Jurkat, Clone E6-1 (cell line): ENCODE data around the gene IRAK1.

Source experiments
- DNase-seq: peaks from one replicate; pipeline ENCODE4 v3.0.0-alpha.2; 2011; ENCODE audit warnings: low read depth, low spot score
- H3K4me3 ChIP-seq: 2 replicates; pipeline ENCODE4 v1.5.1; 2011; ENCODE audit warnings: mild to moderate bottlenecking, low read length, control low read depth, moderate library complexity

Gene IRAK1

DNA sequence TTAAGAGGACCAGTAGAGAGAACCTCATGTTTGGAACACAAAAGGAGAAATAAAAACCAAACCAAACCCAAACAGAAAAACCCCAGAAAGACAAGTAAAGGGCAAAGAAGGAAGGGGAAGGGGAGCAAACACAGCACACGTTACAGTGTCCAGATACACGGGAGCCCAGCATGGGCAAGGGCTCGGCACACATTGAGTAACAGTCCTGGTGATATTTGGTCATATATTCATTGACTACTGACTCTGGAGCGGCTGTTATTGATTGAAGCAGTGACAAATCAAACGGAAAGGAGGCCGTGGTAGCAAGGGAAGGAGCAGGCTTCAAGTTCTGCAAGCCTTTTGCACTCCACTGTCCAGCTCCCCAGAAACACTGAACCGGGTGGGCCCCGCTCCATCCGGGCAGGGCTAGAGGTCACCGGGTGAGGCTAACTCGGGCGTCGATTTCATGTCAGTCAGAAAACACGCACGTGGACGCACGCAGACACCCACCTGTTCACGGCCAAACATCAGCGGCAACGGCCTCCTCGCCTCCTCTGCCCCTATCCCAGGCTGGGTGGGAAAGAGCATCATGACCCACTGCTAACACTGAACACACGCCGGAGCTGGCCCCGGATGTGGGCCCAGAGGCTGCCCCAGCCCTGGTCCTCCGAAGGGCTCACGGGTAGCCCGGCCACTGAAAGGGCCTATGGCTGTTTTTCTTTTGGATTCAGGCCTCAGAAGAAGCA is 3.7 kb upstream of the IRAK1 start:
- no peak overlapping the region for H3K4me3 ChIP-seq
- DNase-seq = no peak

DNA sequence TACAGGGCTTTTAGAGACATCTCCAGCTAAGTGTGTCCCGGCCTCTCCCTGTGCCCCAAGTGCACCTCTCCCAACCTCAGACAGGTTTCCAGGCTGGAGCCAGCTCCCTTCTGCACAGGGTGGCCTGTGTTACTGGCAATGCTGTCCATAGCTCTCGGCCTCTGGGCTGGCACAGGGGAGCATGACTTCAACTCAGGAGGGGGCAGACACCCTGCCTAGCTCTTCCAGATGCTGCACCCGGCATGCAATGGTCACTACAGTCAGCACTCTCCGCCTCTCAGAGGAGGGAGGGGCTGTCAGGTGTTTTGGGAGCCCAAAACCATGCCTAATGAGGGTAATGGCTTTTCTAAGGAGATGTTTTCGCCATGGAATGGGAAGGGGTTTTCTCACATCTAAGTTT is 2.4 kb upstream of the IRAK1 start:
- no peak overlapping the region for H3K4me3 ChIP-seq
- no peak for DNase-seq

DNA sequence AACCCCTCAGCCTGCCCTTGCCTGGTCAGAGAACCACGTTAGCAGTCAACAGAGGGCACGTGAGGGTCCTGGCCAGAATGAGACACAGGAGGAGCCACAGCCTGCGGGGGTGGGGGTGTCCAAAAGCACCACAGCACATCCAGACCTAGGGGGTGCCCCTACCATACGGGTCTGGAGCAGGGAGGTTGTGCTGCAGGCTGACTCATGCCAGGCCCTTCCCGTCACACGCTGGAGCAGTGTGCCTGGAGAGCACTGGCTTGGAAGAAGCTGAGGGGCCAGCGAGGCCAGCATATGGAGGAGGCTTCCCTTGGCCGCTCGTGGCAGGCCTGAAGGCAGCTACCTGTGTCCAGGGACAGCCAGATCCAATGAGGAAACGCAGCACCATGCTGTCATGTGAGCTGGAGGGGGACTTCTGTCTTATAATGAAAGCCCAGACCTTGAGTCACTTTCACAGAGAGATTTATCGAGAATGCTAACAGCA is 1.5 kb upstream of the IRAK1 start:
- DNase-seq = no peak
- H3K4me3 ChIP-seq = peak overlapping the region; percentile 69

DNA sequence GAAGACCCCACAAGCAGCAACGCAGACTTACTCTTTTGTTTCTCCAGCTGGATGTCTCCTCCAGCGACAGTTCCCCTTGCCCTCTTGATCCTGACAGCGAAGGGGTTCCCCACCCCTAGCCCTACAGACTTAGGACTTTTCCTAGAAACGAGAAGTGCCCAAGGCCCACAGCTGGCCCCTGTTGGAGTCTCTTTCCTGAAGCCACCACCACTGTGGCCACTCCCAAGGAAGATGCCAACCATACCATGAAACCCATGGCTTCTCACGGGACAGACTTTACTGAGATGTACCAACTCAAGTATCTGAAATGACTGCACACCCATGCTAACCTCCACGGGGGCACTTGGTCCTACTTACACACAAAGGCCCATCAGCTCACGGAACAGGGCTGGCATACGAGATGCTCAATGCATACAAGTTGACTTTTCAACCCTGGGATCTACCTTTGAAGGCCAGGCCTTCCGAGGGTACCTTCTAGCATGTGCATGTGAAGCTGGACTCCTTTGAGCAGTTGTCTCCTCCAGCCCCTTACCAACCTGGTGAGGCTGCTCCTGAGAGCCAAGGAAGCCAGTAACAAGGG is 924 bp upstream of the IRAK1 start:
- H3K4me3 ChIP-seq = peak overlapping the region; percentile 69
- DNase-seq = no peak

DNA sequence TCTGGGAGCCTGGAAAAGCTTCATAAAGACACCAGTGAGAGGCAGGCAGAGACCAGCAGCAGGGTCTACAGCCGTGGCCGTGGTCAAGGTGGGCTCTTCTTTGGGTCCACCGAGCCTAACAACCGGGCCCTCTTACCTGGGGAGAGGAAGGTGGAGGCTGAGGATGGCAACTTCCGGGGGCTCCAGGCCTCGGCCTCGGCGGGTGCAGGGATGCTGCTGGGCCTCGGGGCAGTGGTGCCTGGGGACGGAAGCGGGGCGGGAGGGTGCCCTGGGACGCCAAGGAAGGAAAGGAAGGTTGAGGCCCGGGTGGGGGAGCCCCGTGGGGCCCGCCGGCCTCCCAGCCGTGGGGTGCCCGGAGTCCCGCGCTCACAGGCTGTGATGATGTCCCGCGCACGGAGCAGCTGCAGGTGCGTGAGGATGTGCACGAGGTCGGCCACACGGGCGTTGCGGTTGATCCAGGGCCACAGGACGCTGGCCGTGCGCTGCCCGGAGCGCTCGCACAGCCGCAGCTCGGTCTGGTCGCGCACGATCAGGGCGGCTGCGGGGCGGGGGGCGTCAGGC is 561 bp downstream of the IRAK1 start:
- H3K4me3 ChIP-seq = peak overlapping the region; percentile 74
- DNase-seq = no peak

DNA sequence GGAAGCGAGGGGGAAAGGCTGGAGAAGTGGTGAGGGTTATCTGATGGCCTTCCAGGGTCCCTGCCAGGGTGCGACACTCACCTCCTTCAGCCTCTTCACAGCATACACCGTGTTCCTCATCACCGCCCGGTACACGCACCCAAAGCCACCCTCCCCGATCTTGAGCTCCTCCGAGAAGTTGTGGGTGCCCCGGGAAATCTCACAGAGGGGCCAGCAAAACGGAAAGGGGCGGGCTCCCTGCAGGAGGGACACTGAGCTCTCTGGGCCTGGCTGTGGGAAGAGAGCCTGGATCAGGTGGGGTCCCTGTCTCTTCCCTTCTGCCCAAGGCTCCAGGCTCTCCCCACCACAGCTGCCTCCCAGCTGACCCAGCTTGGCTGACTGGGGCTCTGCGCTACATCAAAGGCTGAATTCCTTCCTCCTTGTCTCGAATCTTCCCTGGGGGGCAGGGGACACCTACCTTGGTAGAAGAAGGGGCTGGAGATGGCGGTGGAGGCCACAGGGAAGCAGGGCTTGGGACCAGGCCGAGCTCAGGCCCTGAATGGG is 1.1 kb downstream of the IRAK1 start:
- DNase-seq = no peak
- H3K4me3 ChIP-seq = peak overlapping the region; percentile 74

DNA sequence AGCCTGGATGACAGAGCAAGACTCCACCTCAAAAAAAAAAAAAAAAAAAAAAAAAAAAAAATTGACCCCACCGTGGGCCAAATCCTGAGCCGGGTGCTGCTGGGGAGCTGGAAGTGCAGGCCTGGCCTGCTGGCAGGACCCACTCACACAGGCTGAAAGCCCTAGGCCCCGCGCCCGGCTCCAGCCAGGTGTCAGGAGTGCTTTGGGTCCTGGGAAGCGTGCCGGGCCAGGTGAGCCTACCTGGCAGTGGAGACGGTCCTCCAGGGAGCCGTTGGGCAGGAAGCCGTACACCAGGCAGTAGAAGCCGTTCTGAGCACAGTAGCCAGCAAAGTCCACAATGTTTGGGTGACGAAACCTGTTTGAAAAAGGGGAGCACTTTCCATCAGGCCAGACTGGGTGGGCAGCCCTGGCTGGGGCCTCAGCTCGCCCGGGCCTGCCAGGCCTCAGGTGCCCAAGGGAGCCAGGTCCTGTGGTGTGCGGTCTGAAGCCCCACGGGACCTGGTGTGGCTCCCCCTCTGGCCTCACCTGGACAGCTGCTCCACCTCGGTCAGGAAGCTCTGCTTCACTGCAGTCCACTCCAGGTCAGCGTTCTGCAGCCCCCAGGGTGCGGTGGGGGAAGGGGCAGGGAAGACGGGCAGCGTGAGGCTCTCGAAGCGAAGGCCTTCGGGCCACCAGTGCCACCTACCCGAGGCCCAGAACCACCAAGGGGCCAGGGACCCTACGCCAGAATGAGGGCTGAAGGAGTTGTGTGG is 1.8 kb downstream of the IRAK1 start:
- no peak for DNase-seq
- peak overlapping the region; percentile 74 for H3K4me3 ChIP-seq

DNA sequence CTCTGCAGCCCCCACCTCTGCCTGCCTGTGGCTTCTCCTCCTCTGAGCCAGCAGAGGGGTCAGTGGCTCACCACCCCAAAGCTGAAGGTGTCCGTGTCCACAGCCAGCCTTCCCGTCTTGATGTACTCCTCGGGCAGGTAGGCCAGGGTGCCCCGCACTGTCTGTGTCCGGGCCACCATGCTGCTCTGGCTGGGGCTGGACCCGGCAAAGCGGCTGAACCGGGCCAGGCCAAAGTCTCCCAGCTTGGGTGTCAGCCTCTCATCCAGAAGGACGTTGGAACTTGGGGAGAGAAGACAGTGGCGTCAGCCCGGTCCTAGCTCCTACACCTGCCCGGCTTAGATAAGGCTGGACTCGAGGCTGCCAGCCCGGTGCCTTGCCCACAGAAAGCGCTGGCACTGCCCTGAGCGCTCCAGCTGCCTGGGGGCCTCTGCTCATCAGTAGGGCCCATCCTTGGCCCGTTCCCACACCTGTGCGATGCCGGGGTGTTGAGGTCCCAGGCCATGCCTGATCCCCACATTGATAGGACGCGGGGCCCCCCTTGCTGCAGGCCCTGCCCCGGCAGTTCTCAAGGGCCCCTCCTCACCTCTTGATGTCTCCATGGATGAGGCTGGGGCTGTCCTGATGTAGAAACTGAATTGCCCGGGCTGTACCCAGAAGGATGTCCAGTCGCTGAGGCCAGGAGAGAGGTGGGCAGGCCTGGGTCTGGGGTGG is 3.2 kb downstream of the IRAK1 start:
- no peak overlapping the region for H3K4me3 ChIP-seq
- no peak for DNase-seq

DNA sequence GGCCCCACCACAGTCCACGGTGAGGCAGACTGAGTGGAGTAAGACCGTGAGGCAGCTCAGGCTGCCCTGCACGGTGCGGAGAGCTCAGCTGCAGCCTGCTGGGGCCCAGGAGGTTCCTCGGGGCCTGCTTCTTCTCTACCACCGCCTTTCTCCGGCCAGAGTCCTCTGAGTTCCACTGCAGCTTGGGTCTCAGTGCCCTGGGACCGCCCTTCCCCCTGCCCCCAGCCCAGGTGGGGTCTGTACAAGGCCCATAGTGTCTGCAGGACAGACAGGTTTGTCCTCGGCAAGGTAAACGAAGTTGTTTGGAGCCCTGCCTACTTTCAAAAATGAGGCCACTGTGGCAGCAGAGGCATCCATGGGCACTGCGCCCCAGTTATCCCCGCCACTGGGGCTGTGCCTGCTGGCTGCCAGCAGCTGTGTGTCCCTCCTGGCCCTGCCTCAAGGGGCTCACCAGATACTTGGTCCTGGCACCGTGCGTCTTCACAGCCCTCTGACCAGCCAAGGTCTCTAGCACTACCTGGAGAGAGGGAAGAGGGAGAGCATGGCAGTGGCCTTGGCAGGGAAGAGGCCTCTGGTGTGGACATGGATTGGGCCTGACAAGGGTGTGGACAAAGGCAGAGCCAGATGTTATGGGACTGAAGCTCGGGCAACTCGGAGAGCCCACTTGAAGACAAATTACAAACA is 4.0 kb downstream of the IRAK1 start:
- H3K4me3 ChIP-seq = no peak overlapping the region
- DNase-seq = no peak

DNA sequence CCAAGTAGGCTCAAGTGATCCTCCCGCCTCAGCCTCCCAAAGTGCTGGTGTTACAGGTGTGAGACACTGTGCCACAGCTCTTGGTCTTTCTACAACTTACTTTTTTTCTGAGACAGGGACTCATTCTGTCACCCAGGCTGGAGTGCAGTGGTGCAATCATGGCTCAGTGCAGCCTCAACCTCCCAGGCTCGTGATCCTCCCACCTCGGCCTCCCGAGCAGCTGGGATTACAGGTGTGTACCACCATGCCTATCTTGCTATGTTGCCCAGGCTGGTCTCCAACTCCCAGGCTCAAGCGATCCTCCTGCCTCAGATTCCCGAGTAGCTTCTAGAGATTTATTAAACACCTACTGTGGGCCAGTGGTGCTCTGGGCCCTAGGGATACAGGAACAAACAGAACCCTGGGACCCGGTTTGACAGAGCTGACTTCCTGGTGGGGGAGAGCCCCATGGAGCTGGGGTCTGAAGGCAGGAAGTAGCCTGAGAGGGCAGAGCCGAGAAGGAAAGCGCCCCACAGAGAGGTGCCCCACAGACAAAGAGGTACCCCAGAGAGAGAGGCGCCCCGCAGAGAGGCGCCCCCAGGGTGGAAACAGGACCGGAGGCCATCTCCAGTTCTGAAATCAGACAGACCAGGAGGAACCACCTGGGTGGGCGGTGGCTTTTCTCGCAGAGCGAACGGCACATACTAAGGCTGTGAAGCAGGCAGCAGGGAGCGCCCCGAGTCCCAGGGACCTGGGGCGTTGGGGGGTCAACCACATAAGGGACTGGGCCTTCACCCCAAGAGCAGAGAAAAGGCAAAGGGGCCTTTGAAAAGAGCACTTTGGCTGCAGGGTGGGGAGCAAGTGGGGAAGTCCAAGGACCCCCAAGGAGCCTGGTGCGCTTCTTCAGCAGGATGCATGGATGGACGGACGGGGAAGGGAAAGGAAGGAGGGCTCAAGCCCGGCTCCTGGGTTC is 5.0 kb downstream of the IRAK1 start:
- DNase-seq = no peak
- no peak overlapping the region for H3K4me3 ChIP-seq

DNA sequence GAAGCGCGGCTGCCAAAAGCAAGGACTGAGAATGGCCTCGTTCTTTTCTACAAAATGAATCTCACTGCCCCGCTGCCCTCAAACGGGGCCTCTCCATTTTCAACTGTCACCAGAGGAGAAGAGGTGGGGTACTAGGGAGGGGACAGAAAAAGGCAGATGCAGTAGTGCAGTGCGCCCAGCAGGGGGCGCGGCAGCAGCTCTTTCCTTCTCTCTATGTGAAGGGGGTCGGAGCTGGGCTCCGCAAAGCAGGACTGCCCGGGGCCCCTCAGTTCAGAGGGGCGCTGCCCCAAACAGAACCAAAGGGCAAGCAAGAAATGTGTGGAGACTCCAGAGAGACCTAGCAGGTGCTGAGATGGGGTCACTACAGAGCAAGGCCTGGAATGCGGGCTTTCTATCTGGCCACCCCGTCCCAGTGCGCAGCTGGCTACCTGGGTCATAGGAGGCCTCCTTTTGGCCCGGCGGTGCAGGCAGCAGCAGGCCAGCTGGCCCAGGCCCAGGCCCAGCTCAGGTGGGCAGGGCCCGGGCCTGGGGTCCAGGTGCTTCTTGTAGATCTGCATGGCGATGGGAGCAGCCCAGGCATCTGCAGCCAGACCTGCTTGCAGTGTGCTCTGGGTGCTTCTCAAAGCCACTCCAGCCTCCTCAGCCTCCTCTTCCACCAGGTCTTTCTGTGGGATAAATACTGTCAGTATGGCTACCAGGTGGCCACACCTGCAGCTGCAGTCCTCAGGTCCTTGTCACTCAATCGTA is 5.9 kb downstream of the IRAK1 start:
- no peak for DNase-seq
- H3K4me3 ChIP-seq = no peak overlapping the region

DNA sequence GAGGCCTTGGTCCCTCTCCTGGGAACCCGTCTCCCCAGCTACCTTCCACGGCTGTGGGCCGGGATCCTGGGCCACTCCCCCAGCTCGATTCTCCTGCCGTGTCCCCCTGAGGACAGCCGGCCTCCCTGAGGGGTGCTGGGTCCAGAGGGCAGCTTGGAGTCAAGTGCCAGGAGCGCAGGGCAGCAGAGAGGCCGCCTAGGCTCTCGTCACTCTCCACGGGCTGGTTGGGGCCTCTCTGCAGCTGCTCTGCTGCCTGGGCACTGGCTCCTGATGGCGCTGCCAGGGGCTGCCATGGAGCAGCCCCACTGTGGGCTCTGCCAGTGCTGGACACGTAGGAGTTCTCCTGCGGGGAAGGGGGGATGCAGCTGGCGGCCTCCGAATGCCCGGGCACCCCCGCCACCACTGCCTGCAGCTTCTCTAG is 6.7 kb downstream of the IRAK1 start:
- DNase-seq = no peak
- H3K4me3 ChIP-seq = no peak overlapping the region

DNA sequence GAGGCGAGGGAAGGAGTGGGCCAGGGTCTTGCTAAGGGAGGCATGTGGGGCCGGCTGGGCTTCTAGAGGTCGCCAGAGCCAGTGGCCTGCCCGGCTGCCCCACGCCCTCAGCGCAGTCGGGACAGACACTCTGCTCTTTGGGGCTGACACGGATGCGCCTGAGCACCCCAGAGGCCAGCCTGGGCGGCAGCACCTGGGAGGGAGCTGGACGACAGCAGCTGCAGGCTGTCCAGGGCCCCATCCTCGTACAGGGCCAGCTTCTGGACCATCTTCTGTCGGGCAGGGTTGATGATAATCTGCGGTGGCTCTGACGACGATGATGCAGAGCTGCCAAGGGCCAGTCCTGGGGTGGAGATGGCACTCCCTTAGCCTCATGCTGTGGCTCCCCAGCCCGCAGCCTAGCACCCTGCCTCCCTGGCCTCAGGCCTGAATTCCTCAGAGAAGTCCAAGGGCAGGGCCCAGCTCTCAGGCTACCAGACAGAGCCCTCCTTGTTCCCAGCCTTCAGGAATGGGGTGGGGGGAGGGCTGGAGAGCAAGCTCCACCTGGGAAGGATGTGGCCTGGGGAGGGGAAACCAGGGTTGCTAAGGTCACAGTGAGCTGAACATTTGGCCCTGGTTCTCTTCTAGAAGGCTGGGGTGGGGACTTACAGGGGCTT is 7.2 kb downstream of the IRAK1 start:
- DNase-seq = no peak
- H3K4me3 ChIP-seq = no peak overlapping the region

DNA sequence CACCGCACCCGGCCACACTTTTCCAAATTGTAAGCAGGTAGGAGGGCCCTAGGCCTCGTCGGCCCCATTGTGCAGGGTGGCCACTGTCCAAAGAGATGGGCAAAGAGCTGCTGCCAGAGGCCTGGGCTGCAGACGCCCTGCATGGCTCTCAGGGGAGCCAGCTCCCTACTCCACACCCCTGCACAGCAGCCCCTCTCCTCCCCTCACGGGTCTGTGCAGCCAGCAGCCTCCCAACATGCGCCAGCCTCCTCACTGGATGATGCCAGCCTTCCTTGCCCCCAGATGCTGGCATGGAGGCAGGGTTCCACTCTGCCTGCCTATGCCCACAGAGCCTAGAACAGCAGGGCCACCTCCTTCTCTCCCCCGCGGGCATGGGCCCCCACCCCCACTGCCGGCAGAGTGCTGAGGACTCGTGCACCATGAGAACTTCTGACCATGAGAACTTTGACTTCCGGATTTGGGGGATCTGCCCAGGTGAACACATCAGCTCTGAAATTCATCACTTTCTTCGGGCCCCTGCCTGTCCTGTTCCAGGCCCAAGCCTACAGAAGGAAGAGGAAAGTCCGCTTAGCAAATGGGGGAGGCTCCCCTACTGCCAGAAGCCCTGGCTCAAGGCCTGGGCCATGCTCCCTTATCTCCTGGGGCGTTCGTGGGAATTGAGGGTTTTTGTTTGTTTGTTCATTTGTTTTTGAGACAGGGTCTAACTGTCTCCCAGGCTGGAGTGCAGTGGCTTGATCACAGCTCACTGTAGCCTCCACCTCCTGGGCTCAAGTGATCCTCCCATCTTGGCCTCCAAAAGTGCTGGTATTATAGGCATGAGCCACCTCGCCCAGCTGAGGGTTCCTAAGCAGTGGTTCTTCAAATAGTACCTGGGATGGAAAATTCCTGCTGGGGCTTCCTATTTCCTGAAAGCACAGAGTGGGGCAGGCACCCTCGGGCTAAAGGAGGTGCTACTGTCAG is 8.0 kb downstream of the IRAK1 start:
- H3K4me3 ChIP-seq = no peak overlapping the region
- no peak for DNase-seq

DNA sequence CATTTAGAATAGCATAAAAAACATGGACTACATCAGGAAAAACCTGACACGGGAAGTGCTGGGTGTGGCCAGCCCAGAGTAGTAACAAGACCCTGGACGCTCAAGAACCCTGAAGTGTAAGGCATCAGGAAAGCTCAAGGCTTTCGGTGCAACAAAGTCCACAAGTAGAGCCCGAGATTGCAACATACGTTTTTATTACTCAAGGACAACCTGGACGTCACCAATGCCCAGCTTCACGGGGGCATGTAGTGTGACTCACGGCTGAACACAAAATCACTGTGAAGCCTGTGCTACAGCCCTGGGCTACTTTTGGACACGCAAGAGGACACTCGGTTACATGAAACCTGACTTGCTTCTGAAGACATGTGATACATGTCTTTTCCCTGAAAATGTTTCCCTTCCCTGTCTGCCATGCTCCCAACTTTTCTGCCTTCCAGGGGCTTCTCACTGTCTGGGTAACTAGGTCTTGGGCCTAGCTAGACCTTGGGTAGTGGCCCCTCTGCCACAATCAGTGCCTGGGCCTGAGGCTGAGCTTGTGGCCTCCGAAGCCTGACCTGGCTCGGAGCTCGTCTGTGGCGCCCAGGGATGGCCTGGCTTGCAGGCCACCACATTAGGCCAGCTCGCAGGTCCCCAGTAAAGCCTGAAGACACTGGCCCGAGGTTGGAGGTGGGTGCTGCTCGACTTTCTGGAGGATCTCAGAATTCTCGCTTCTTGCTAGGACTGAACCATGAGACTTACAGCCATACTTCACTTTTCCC is 9.2 kb downstream of the IRAK1 start:
- DNase-seq = no peak

More for the DNA sequence above, 9.2 kb downstream of the IRAK1 start:
- H3K4me3 ChIP-seq = no peak overlapping the region
